ENCODE measurements around the gene XG. TPM values are rescaled to one million over a fixed set of nuclear protein-coding genes. Genes with fewer than 3 reads are reported as not detected.

The XG gene
- total and polyA plus RNA-seq, 2 of the 4 experiments (the other 2 are of a cell fraction): under 0.01 TPM; not detected in 1

DNA sequence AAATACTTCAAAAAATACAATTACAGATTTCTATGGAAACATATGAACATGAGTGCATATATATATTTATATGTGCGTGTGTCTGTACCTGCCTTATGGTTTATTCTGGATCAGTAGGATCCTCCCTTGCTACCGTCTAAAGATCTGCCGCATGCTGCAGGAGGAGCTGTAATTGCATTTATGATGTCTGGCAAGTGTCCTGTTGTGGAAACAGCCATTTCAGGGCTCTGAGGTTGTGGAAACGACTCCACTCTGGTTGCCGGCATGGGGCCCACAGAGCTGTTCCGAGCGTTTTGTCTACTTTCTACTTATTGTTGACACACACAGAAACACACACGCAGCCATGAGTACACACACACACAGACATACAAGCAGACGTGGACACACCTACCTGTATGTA lies 39.4 kb upstream of the XG start:
- in situ Hi-C loops (cut with MboI; ENCODE audit: low sequenced_read_pairs): no loop called here
- H3K9me3 ChIP-seq (ENCODE audit: control insufficient read depth, insufficient read depth, low read length): no peaks in the 10 kb centered on the region
- dilution Hi-C loops (cut with HindIII; ENCODE audit: low sequenced_read_pairs, unreplicated experiment): no loop called here
- H2BK5ac ChIP-seq (ENCODE audit: low read depth, low read length, poor library complexity, severe bottlenecking): no peak overlapping the region
- H3K27ac ChIP-seq (ENCODE audit: insufficient read depth, low read length): no peak overlapping the region
- no peak overlapping the region for H2AFZ ChIP-seq (replicated peaks; ENCODE audit: low read length, poor library complexity)
- H3K56ac ChIP-seq (ENCODE audit: extremely low read depth, insufficient read depth, low read length): no peak overlapping the region
- no peak overlapping the region for H2BK15ac ChIP-seq (ENCODE audit: low read depth, low read length)
- H2AK5ac ChIP-seq (ENCODE audit: low read depth, low read length): no peak overlapping the region
- peaks cover 39% of the 10 kb centered on the region for H3K9me1 ChIP-seq (ENCODE audit: insufficient read depth, low read length)
- no peak overlapping the region for H2BK120ac ChIP-seq (ENCODE audit: low read depth, low read length)
- ATAC-seq (ENCODE audit: low read depth) (no peak), DNase-seq (no peak)
- H2BK20ac ChIP-seq (ENCODE audit: low read depth, low read length): no peak overlapping the region
- H3K79me1 ChIP-seq (ENCODE audit: low read depth in 1 of 2, low read length in 2 of 2): peaks cover 36 to 75% of the 10 kb centered on the region in 2 experiments
- TF ChIP-seq RAD21 (IDR thresholded peaks at IDR 0.05; ENCODE audit: low read length) (no peak), RCOR1 (IDR thresholded peaks at IDR 0.05; ENCODE audit: insufficient replicate concordance, low read length) (no peak), MXI1 (IDR thresholded peaks at IDR 0.05; ENCODE audit: borderline replicate concordance, low read depth, low read length) (no peak), POLR2A (IDR thresholded peaks at IDR 0.05; ENCODE audit: low read depth, low read length) (no peak), CHD1 (IDR thresholded peaks at IDR 0.05; ENCODE audit: low read depth, low read length) (no peak)
- TF ChIP-seq, protein P1, sequence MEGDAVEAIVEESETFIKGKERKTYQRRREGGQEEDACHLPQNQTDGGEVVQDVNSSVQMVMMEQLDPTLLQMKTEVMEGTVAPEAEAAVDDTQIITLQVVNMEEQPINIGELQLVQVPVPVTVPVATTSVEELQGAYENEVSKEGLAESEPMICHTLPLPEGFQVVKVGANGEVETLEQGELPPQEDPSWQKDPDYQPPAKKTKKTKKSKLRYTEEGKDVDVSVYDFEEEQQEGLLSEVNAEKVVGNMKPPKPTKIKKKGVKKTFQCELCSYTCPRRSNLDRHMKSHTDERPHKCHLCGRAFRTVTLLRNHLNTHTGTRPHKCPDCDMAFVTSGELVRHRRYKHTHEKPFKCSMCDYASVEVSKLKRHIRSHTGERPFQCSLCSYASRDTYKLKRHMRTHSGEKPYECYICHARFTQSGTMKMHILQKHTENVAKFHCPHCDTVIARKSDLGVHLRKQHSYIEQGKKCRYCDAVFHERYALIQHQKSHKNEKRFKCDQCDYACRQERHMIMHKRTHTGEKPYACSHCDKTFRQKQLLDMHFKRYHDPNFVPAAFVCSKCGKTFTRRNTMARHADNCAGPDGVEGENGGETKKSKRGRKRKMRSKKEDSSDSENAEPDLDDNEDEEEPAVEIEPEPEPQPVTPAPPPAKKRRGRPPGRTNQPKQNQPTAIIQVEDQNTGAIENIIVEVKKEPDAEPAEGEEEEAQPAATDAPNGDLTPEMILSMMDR (conservative IDR thresholded peaks at IDR 0.05; ENCODE audit: low read depth, low read length): no peak
- no peak overlapping the region for H3K14ac ChIP-seq (replicated peaks; ENCODE audit: low read depth, low read length)
- H4K5ac ChIP-seq (ENCODE audit: low read depth, low read length): no peak overlapping the region
- H4K91ac ChIP-seq (ENCODE audit: insufficient read depth, low read depth, low read length): no peak overlapping the region
- no peaks in the 10 kb centered on the region for H3K27me3 ChIP-seq (ENCODE audit: control insufficient read depth, insufficient read depth, low read length)
- H4K8ac ChIP-seq (ENCODE audit: low read depth in 2 of 2, low read length in 2 of 2): no peak overlapping the region
- H2AK9ac ChIP-seq (replicated peaks; ENCODE audit: low read depth, low read length, poor library complexity): no peak overlapping the region
- ChIA-PET POLR2A (ENCODE audit: unreplicated experiment) (no interaction called here), CTCF (no interaction called here)
- H3K4ac ChIP-seq (ENCODE audit: low read depth, low read length): no peak overlapping the region
- no TSS peak for BruUV-seq (replicated peaks)
- no peak overlapping the region for H3K4me3 ChIP-seq (ENCODE audit: insufficient read depth, low read depth, low read length)
- H3K18ac ChIP-seq (ENCODE audit: low read depth, low read length): no peak overlapping the region
- 93% methylated on average over 6 of the region's 9 CpGs; no CpG with 5 or more reads in 1 of the 2 experiments for WGBS, 2 experiments (ENCODE audit: extremely low coverage in 2 of 2, insufficient read length in 1 of 2)
- H3K23ac ChIP-seq (ENCODE audit: low read depth, low read length): no peak overlapping the region
- H3K4me1 ChIP-seq (ENCODE audit: control insufficient read depth, insufficient read depth, low read length): peaks cover 18% of the 10 kb centered on the region
- peaks cover 26% of the 10 kb centered on the region for H3K36me3 ChIP-seq (ENCODE audit: control insufficient read depth, insufficient read depth, low read length)
- H3K9ac ChIP-seq (ENCODE audit: low read depth, low read length): no peak overlapping the region
- H4K20me1 ChIP-seq (ENCODE audit: insufficient read depth, low read length): peaks cover 60% of the 10 kb centered on the region
- no peak overlapping the region for H3K4me2 ChIP-seq (ENCODE audit: low read depth, low read length)
- intact Hi-C loops (cut with micrococcal nuclease): no loop called here

Measured in IMR-90 (cell line).